Activated B cell treated with CpG ODN at 0.5 μM for 24 hours (primary cell): ENCODE measurements around the gene C2CD2L. TPM values are rescaled to one million over a fixed set of nuclear protein-coding genes. Genes with fewer than 3 reads are reported as not detected.

ENCODE experiments used
- ATAC-seq: fragments of 200-7000 bp; cut with Tn5 transposase; one replicate; pipeline ENCODE4 v1.10.0; 2021; ENCODE audit warnings: low read depth, mild to moderate bottlenecking, moderate library complexity
- CTCF ChIA-PET: fragments of 350-600 bp; sonication (Branson Sonifier 250); formaldehyde crosslinking; loops from one replicate; lab custom pipeline; 2021; ENCODE audit warnings: antibody characterized with exemption; lab: Charles Lee
- POLR2A ChIA-PET: fragments of 350-600 bp; sonication (Branson Sonifier 250); formaldehyde crosslinking; loops from one replicate; lab custom pipeline; 2021; ENCODE audit warnings: antibody characterized with exemption; lab: Charles Lee
- DNase-seq: peaks from one replicate; pipeline ENCODE4 v3.0.0; 2022
- H3K27ac Mint-ChIP-seq: one replicate; pipeline ENCODE4 v1.8.0; 2020; ENCODE audit warnings: mixed read lengths
- H3K27me3 Mint-ChIP-seq: one replicate; pipeline ENCODE4 v1.8.0; 2021; ENCODE audit warnings: mixed read lengths
- H3K36me3 Mint-ChIP-seq: one replicate; pipeline ENCODE4 v1.8.0; 2021; ENCODE audit warnings: low read depth, mixed read lengths
- H3K4me1 Mint-ChIP-seq: one replicate; pipeline ENCODE4 v1.8.0; 2021; ENCODE audit warnings: mixed read lengths
- H3K4me3 Mint-ChIP-seq: one replicate; pipeline ENCODE4 v1.8.0; 2020; ENCODE audit warnings: mild to moderate bottlenecking, mixed read lengths
- H3K9me3 Mint-ChIP-seq: one replicate; pipeline ENCODE4 v1.8.0; 2020; ENCODE audit warnings: mixed read lengths
- intact Hi-C: fragments of 100-400 bp; cut with micrococcal nuclease; formaldehyde crosslinking; loops from one replicate; pipeline ENCODE4 v1.15.1; 2024
- total RNA-seq: library from RNA; stranded (reverse); gene quantifications from 2 replicates; pipeline ENCODE4 v1.2.3, GENCODE V29; 2022
- TF ChIP-seq, protein P1 (sequence below): fragments of 200-600 bp; IDR thresholded peaks from one replicate; pipeline ENCODE4 v1.8.0; 2022; ENCODE audit warnings: antibody characterized with exemption, mild to moderate bottlenecking

The C2CD2L gene
- total RNA-seq, 1 donor from 2014 or later: 6.7 TPM

DNA sequence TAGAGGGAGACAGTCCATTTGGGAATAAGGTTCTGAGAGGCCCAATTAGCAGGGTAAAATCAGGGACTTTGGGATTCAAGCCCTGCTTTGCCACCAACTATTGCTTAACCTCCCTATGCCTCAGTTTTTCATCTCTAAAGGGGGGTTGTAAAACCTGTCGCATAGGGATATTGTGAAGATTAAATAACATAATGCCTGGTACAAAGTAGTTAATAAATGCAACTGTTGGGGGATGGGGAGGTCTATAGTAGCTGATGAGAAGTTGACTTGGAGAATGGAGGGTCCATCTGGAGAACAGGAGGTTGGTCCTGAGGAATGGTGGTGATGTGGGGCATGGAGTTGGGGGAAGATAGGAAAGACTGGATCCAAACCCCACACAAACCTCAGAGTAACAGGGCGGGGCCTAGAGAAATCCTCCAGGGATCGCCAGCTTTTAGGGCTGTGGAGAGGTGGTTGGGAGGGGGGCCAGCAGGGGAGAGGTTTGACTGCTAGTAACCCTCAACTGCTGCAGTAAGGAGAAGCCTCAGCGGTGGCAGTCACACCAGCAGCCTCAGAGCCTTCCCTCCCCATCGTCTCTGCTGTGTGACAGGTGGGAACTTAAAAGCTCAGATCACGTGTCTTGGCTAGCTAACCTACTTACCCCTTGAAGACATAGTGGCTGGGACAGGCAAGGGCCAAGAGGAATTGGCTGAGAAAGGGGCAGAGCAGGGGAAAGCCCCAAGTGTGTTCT lies 40.6 kb downstream of the C2CD2L start:
- peaks cover 51% of the 10 kb centered on the region for H3K27me3 Mint-ChIP-seq
- POLR2A ChIA-PET: interaction anchor here (4.3 kb wide), 1 partner anchor 53 kb away, joined by 13 read pairs; a partner anchor contains a TSS
- intact Hi-C loops: loop anchor here (5.0 kb wide), 1 partner anchor 135 kb away; no protein-coding TSS in a partner anchor
- H3K4me3 Mint-ChIP-seq: peak overlapping the region; percentile 42
- no peaks in the 10 kb centered on the region for H3K36me3 Mint-ChIP-seq
- H3K9me3 Mint-ChIP-seq: no peaks in the 10 kb centered on the region
- TF ChIP-seq, protein P1, sequence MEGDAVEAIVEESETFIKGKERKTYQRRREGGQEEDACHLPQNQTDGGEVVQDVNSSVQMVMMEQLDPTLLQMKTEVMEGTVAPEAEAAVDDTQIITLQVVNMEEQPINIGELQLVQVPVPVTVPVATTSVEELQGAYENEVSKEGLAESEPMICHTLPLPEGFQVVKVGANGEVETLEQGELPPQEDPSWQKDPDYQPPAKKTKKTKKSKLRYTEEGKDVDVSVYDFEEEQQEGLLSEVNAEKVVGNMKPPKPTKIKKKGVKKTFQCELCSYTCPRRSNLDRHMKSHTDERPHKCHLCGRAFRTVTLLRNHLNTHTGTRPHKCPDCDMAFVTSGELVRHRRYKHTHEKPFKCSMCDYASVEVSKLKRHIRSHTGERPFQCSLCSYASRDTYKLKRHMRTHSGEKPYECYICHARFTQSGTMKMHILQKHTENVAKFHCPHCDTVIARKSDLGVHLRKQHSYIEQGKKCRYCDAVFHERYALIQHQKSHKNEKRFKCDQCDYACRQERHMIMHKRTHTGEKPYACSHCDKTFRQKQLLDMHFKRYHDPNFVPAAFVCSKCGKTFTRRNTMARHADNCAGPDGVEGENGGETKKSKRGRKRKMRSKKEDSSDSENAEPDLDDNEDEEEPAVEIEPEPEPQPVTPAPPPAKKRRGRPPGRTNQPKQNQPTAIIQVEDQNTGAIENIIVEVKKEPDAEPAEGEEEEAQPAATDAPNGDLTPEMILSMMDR: no peak
- ATAC-seq (no peak), DNase-seq (no peak)
- H3K4me1 Mint-ChIP-seq: peaks cover 12% of the 10 kb centered on the region
- H3K27ac Mint-ChIP-seq: no peak overlapping the region
- CTCF ChIA-PET: no interaction called here

DNA sequence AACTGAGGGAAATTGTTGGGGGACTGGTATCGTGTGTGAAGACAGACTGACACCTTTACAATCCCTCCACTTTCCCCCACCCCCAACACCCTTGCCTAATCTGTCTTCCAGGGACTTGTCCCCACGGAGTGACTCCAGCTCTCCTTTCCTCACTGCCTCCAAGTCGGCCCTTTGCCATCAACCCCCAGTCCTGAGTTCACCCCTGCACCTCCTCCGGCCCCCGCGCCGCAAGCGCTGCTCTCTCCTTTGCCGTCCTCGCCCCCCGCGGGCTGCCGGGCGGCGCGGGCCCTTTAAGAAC lies 41.5 kb downstream of the C2CD2L start:
- peak overlapping the region; percentile 74 for H3K4me3 Mint-ChIP-seq
- H3K9me3 Mint-ChIP-seq: no peaks in the 10 kb centered on the region
- ChIA-PET POLR2A (interaction anchor here (4.3 kb wide), 1 partner anchor 54 kb away, joined by 13 read pairs; a partner anchor contains a TSS), CTCF (no interaction called here)
- no peak for DNase-seq
- no peak overlapping the region for H3K27ac Mint-ChIP-seq
- H3K4me1 Mint-ChIP-seq: peaks cover 12% of the 10 kb centered on the region
- intact Hi-C loops: loop anchor here (5.0 kb wide), 1 partner anchor 134 kb away; no protein-coding TSS in a partner anchor
- no peak for ATAC-seq
- peaks cover 55% of the 10 kb centered on the region for H3K27me3 Mint-ChIP-seq
- TF ChIP-seq, protein P1: no peak
- no peaks in the 10 kb centered on the region for H3K36me3 Mint-ChIP-seq

DNA sequence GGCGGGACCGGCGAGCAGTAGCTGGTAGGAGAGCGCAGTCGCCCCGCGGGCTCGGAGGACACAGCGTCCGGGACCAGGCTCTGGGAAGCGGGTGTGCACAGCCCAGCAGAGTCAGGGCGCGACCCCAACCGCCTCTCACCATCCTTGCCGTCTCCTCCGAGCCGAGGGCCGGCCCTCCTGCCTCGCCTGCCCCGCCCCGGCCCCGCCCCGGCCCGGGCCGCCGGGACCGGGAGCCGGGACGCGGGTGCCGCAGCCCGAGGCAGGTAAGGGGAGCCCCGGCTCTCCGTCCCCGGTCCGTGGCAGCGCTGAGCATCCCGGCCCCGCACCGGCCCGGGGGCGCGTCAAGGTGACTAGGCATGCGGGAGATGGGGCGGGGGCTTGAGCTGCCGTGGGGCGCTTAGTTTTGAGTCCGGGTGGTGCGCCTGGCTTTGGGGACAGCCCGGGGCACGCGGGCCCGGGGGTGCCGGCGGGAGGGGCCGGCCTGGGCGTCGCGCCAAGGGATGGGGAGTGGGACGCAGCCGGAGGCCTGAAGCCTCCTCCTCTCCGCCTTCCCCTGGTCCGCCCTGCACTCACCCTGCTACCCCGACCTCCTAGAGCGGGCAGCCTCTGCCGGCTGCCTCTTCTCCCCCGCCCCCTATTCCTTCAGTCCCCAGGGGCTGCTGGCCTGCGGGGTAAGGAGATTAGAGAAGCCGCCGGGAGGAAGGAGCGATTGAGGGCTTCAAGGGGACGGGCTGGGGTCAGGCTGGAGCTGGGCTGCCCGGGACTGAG lies 42.1 kb downstream of the C2CD2L start, which contains the start of gene ABCG4:
ABCG4 (plus strand) TSS at position 35 of the 768 bp plus-strand sequence. CDS start 914 bp downstream, outside the sequence.
- intact Hi-C loops: loop anchor here (5.0 kb wide), 1 partner anchor 133 kb away; no protein-coding TSS in a partner anchor
- no peak within 1 kb of the TSS for H3K27ac Mint-ChIP-seq
- ChIA-PET CTCF (interaction anchor here (1.2 kb wide), 1 partner anchor 173 kb away, joined by 3 read pairs; no protein-coding TSS in a partner anchor), POLR2A (interaction anchor here (1.6 to 4.3 kb wide), 2 partner anchors 20 to 55 kb away, joined by 5 to 13 read pairs; partner anchors contain the start of gene NLRX1)
- H3K4me3 Mint-ChIP-seq: peak within 1 kb of the TSS; percentile 74
- H3K4me1 Mint-ChIP-seq: peaks cover 12% of the 10 kb centered on the region
- TF ChIP-seq, protein P1: no peak
- ATAC-seq (peak; percentile 49), DNase-seq (peak; percentile 27)
- H3K36me3 Mint-ChIP-seq: no peaks in the 10 kb centered on the region
- H3K9me3 Mint-ChIP-seq: no peaks in the 10 kb centered on the region
- peaks cover 57% of the 10 kb centered on the region for H3K27me3 Mint-ChIP-seq

DNA sequence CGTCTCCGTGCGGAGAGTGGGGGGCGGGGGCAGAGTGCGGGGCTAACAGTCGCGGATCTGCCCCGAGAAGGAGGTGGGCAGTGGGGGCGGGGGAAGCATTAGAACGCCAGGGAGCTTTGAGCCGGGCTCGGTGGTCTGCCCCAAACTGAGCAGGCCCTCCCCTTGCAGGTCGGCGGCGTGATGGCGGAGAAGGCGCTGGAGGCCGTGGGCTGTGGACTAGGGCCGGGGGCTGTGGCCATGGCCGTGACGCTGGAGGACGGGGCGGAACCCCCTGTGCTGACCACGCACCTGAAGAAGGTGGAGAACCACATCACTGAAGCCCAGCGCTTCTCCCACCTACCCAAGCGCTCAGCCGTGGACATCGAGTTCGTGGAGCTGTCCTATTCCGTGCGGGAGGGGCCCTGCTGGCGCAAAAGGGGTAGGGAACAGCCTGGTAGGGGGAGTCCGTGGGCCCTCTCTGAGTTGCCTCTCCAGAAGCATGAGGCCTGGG lies 42.7 kb downstream of the C2CD2L start:
- Mint-ChIP-seq H3K27me3 (peaks cover 57% of the 10 kb centered on the region), H3K9me3 (no peaks in the 10 kb centered on the region), H3K36me3 (no peaks in the 10 kb centered on the region), H3K4me1 (peaks cover 12% of the 10 kb centered on the region), H3K27ac (no peak overlapping the region), H3K4me3 (peak overlapping the region; percentile 60)
- CTCF ChIA-PET: interaction anchor here (1.2 kb wide), 1 partner anchor 172 kb away, joined by 3 read pairs; no protein-coding TSS in a partner anchor
- intact Hi-C loops: loop anchor here (5.0 kb wide), 1 partner anchor 132 kb away; no protein-coding TSS in a partner anchor
- ATAC-seq: no peak
- TF ChIP-seq, protein P1: no peak
- DNase-seq: no peak
- POLR2A ChIA-PET: interaction anchor here (1.6 to 4.3 kb wide), 2 partner anchors 19 to 55 kb away, joined by 5 to 13 read pairs; partner anchors contain the start of gene NLRX1
